ENCODE measurements around the gene L3HYPDH. TPM values are rescaled to one million over a fixed set of nuclear protein-coding genes. Genes with fewer than 3 reads are reported as not detected.

Gene L3HYPDH
- total and polyA plus RNA-seq, 2 of the 13 experiments (the other 11 are each of a cell fraction or from before 2014, with no cell fraction given), result 30.5 to 36.6 TPM

- TF ChIP-seq MLXIP (CRISPR knock-in tag; IDR thresholded peaks at IDR 0.05; ENCODE audit: borderline replicate concordance) (no peak), MNT (IDR thresholded peaks at IDR 0.05) (no peak), SRF (IDR thresholded peaks at IDR 0.05; ENCODE audit: low read depth, low read length) (no peak), PAXIP1 (CRISPR knock-in tag; conservative IDR thresholded peaks at IDR 0.05) (no peak), ZBTB2 (CRISPR knock-in tag; IDR thresholded peaks at IDR 0.05; ENCODE audit: low read depth) (peak; percentile 60; the same call in 1 of the 2 replicates), IKZF1 (IDR thresholded peaks at IDR 0.05) (no peak), EED (CRISPR knock-in tag; IDR thresholded peaks at IDR 0.05) (no peak), AKNA (CRISPR knock-in tag; IDR thresholded peaks at IDR 0.05; ENCODE audit: borderline replicate concordance) (no peak), ZNF3 (CRISPR knock-in tag; IDR thresholded peaks at IDR 0.05) (no peak), ZNF598 (CRISPR knock-in tag; IDR thresholded peaks at IDR 0.05; ENCODE audit: borderline replicate concordance) (no peak), JDP2 (CRISPR knock-in tag; IDR thresholded peaks at IDR 0.05; ENCODE audit: borderline replicate concordance) (peak; percentile 53; the same call in 1 of the 2 replicates), NFRKB (IDR thresholded peaks at IDR 0.05) (no peak), BATF2 (CRISPR knock-in tag; IDR thresholded peaks at IDR 0.05) (no peak)
These were observed 19.5 kb downstream of the L3HYPDH start (continued) for GRCh38 chr14:59464486-59465315.
